GM12892 (cell line): ENCODE results near the gene SLC6A3.

Experiments
- DNase-seq: peaks from one replicate; pipeline ENCODE4 v3.0.0; 2011; ENCODE audit not compliant: insufficient read length
- FAIRE-seq: peaks from 2 replicates; lab custom pipeline; 2011; peaks lifted over from hg19 to GRCh38; lab: Jason Lieb, UNC
- POLR2A ChIP-seq: IDR thresholded peaks from 2 replicates; pipeline ENCODE4 v1.6.1; 2011; ENCODE audit warnings: low read depth, low read length, control low read depth
- POLR2AphosphoS5 ChIP-seq: IDR thresholded peaks from 2 replicates; pipeline ENCODE4 v1.6.1; 2011; ENCODE audit warnings: low read depth, low read length, control low read depth
- TAF1 ChIP-seq: IDR thresholded peaks from 2 replicates; pipeline ENCODE4 v1.6.1; 2011; ENCODE audit warnings: low read depth, mild to moderate bottlenecking, control low read depth, low read length, borderline replicate concordance

Gene SLC6A3

DNA sequence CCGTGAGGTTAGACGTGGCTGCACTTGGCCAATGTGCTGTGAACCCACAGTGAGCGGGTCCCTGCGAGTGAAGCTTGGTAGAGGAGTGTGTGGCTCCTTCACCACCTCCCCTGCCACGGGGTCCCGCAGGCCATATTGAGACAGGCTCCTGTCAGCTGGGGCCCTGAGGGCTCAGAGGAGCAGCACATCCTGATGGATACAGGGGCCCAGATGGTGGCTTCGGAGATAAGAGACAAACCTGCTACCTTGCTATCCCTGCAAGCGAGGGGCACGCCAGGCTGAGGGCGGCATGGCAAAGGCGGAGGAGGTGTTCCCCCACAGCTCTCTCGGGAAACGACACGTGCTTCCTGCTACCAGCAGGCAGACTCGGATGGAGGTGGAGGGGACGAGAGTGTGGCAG lies 33.1 kb downstream of the SLC6A3 start:
- no peak for TF ChIP-seq POLR2AphosphoS5
- TF ChIP-seq TAF1 = no peak
- no peak for TF ChIP-seq POLR2A
- FAIRE-seq = no peak

DNA sequence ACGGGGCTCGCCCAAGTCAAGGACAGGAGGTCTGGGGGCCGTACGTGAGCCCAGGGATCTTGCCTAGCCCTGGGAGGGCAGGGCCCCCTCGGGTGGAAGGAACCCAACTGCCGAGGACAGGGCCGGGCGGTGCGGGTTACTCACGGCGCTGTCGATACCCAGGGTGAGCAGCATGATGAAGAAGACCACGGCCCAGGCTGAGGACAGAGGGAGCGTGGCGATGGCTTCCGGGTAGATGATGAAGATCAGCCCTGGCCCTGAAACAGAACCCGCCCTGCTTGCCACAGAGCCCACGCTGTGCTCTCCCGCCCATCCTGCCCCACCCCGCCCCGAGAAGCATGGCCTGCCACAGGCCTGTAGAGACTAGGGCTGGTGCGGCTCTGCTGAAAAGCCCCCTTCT lies 34.1 kb downstream of the SLC6A3 start:
- TF ChIP-seq POLR2AphosphoS5 = no peak
- no peak for TF ChIP-seq POLR2A
- TF ChIP-seq TAF1 = no peak
- DNase-seq = no peak
- no peak for FAIRE-seq

More for the DNA sequence above, 33.1 kb downstream of the SLC6A3 start:
- no peak for DNase-seq

DNA sequence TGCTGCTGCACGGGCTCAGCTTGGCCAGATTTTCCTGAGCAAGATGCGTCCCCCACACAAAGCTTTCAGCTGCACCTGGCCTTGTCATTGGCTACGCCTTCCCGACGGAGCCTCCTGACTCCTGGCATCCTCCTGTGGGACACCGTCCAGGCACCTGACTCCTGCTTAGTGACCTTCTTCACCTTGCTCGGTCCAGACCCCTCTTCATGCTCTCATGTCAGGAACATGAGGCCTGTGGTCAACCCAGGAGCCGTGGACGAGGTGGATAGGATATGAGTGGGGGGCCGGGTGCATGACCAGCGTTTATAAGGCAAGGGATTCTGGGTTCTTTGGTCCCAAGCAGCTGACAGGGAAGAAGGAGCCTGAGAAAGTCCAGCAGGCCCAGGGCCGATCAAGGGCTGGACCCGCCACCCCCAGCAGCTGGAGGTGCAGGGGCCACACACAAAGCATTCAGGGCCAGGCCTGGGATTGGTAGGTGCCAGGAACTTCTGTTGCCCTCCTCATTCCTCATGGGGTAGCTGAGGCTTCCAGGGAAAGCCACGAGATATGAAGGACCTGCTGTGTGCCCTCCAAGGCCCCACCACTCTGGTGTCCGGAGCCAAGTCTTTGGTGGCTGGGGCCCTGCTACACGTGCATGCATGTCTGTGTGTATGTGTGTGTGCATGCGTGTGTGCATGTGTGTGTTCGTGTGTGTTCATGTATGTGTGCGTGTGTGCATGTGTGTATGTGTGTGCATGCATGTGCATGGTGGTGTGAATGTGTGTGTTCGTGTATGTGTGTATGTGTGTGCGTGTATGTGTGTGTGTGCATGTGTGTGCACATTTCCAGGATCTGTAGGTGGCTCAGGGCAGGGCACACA lies 34.9 kb downstream of the SLC6A3 start:
- TF ChIP-seq POLR2AphosphoS5 (no peak), POLR2A (no peak), TAF1 (no peak)
- DNase-seq (no peak), FAIRE-seq (no peak)

DNA sequence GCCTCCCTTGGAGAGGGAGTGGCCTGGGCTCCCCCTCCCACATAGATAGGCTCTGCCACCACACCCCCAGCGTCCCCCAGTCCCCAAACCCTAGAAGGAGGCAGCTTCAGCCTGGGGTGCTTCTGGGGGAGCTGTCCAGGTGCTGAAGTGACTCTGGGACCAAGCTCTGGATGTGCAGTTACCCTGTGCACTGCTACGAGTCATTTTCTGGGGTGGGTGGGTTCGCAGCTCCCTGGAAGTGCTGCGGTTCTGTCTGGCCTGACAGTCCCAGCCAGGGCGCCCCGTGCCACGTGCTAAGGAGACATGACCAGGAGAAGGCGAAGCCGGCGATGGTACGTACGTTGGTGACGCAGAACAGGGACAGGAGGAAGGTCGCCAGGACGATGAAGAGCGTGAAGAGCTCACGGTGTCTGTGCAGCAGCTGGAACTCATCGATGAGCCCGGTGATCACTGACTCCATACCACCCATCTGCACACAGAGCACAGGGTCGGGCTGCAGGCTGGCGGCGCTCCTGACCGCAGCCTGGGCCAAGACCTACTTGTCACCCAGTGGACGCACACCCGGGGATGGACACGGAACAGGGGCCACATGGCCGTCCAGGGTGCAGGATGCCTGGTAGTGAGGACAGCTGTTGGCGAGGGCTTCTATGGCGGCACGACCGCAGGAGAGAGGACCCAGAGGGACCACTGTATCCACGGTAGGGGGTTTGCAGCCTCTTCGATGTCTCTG lies 35.7 kb downstream of the SLC6A3 start:
- DNase-seq (no peak), FAIRE-seq (no peak)
- TF ChIP-seq TAF1 (no peak), POLR2AphosphoS5 (no peak)

DNA sequence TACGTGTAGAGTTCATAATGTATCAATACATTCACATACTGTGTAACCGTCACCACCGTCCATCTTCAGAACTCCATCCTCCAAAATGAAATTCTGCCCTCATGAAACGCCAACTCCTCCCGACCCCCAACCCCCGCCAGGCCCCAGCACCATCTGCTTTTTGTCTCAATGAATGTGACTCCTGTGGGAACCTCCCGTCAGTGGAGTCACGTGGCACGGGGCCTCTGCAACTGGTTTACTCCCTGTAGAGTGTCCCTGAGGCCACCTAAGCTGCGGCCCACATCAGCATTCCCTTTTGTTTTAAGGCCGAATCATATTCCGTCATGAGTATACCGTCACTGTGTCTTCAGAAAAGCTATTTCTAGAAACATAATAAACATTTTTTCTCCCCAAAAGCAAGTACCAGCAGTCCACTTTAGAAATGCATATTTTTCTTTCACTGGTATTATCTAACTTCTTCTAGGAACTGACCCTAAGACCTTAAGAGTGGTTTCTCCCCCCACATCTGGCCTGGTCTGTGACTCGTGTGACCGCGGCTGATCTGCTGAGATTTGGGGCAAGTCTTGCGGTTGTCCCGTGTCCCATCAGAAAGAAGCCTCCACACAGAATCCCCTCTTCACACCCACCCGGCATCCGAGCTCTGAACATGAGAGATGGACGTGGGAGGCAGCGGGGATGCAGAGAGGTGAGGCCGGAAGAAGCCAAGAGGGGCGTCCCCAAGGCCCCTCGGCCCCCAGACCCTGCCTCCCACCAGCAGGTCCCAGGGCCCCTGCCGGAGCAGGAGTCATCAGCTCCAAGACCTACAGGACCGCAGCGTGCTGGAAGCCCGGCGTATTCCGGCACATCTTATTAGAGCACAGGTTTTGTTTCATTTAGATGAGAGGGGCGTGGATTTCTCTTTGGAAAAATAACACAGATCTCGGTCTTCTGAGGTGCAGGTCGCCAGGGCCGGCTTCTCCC lies 38.3 kb downstream of the SLC6A3 start:
- TF ChIP-seq POLR2A = no peak
- no peak for DNase-seq
- FAIRE-seq = no peak

DNA sequence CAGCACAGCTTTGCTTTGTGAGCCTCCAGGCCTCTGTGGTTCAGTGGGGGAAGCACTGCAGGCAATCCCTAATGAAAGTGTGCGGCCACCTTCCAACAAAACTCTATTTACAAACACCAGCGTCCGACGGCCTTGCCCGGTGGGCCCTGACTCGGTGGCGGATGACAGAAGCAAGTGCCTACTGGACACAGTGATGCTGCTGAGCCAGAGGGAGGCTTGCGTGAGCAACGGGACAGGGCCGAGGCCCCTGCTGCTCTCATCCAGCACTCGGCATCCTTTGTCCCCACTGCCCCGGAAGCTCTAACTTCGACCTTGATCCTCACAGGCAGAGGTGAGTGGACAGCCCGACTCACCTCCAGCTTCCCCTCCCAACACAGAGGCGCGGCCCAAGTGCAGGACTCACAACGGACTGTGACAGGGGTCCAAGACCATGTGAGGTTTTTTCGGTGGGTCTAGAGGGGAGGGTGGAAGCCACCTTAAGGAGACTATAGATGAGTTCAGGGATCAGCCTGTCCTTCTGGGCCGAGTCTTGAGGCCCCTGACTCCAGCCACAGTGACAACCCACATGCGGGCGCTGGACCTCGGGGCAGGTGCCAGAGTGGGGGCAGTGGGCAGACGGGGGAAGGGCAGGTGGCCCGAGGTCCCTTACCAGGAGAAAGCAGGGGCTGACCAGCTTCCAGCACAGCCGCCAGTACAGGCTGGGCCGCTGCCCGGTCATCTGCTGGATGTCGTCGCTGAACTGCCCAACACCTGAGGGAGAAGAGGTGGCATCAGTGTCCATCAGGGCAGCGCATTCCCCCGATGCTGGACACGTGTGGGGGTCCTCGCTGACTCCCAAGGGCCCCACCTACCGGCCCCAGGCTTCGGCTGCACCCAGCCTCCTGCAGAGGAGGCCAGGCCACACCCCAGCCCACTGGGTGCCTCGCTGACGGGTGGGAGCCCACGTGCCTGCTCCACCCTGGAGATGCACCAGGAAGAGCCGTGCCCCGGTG lies 39.4 kb downstream of the SLC6A3 start:
- TF ChIP-seq TAF1 = no peak
- TF ChIP-seq POLR2AphosphoS5 = no peak
- TF ChIP-seq POLR2A = no peak
- no peak for FAIRE-seq
- DNase-seq = no peak

DNA sequence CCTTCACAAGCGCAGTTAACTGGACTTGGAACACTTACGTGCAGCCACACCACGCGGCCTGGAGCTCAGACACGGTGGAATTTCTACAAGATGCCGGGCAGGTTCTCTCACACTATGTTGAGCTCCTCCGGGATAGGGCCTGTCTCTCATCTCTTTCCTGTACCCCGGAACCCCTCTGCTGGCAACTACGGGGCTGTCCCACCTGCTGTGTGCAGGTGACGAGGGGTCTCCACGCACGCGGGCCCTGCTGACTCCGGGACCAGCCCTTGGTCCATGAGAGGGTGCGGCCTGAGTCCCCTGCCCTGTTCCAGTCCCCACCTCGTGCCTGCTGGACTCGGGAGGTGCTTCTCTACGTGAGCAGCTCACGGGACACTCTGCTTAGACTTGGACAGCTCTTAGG lies 40.1 kb downstream of the SLC6A3 start:
- DNase-seq = no peak
- no peak for FAIRE-seq
- TF ChIP-seq POLR2A (no peak), TAF1 (no peak), POLR2AphosphoS5 (no peak)

DNA sequence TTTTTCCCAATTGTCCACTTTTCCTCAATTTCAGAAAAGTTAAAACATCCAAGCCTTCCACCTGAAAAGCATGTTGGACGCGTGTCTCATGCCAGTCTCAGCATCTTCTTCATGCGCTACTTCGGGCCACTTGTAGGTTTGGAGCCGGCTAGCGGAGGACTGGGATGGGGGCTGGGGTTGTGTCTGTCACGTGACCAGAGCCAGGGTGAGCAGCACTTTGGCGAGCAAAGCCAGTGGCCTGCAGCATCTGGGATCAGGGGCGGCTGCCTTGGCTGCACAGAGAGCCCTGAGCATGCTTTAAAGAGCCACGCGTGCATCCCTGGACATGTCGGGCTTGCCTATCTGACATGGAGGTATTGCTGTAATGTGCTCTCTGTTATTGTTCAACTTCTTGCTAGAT lies 41.2 kb downstream of the SLC6A3 start:
- DNase-seq (no peak), FAIRE-seq (no peak)
- TF ChIP-seq TAF1 (no peak), POLR2A (no peak), POLR2AphosphoS5 (no peak)

DNA sequence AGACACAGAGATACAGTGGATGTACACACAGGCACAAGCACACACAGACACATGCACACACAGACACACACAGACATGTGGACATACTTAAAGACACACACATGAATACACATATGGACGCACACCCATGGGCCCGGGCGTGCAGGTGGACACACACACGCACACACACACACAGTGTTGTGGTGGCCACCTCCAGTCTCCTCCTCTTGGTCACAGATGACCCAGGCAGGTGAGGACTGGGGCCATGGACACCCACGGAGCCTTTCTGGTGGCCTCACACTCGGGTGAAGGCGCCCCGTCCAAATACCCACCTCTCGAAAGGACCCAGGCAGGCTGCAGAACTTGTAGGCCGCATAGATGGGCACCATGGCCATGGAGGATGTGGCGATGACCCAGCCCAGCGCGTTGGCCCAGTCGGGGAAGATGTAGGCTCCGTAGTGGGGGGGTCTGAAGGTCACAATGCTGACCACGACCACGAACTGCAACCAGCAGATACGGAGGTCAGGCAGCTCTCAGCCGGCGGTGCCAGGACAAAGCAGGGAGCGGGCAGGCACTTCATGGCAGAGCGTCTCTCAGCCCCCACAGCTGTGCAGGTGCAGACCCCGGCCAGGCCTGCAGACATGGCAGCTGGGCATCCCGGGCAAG lies 42.5 kb downstream of the SLC6A3 start:
- DNase-seq (no peak), FAIRE-seq (no peak)
- TF ChIP-seq POLR2AphosphoS5 (no peak), POLR2A (no peak), TAF1 (no peak)
